ENCODE data around the gene SPIRE2. TPM values are rescaled to one million over a fixed set of nuclear protein-coding genes. Genes with fewer than 3 reads are reported as not detected.

Gene SPIRE2
- total and polyA plus RNA-seq, 9 of the 15 experiments (the other 6 are each of a cell fraction or from before 2014, with no cell fraction given) = 0.70 to 7.5 (median 4.6) TPM

DNA sequence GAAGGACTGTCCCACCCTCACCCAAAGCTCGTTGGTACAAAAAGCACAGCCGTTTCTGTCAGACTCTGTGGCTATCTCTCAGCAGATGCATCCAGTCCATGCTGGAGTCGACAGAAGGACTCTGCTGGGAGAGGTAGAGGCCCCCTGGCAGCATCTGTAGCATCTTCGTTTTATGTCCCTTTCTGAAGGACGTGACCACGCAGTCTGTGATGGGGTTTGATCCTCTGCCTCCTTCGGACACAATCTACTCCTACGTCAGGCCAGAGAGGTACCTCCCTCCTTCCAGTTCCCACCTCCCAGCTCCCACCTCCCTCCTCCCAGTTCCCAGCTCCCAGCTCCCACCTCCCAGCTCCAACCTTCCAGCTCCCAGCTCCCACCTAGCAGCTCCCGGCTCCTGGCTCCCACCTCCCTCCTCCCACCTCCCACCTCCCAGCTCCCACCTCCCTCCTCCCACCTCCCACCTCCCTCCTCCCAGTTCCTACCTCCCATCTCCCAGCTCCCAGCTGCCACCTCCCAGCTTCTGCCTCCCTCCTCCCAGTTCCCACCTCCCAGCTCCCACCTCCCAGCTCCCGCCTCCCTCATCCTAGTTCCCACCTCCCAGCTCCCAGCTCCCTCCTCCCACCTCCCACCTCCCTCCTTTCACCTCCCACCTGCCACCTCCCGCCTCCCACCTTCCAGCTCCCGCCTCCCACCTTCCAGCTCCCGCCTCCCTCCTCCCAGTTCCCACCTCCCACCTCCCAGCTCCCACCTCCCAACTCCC is 79.0 kb downstream of the SPIRE2 start:
- FAIRE-seq (no peak), DNase-seq (ENCODE audit: extremely low read depth in 1 of 4, low spot score in 3 of 4) (no peak), ATAC-seq (no peak)
- TF ChIP-seq BACH1 (tag; IDR thresholded peaks at IDR 0.05) (no peak), ZNF263 (CRISPR knock-in tag; IDR thresholded peaks at IDR 0.05; ENCODE audit: borderline replicate concordance) (peak; percentile 74)
- in situ Hi-C loops (cut with MboI) = no loop called here
- Histone ChIP-seq H3K4me3 (no peak overlapping the region), H3K4me2 (ENCODE audit: insufficient read depth, low read length) (no peak overlapping the region), H3K36me3 (ENCODE audit: control insufficient read depth, insufficient read depth, low read length) (peaks cover 78% of the 10 kb centered on the region; the same call in 2 of the 3 replicates), H3K27ac (ENCODE audit: extremely low read depth, low read depth, low read length) (no peak overlapping the region), H3K9ac (ENCODE audit: insufficient read depth in 1 of 2, low read depth in 2 of 2, low read length in 2 of 2) (no peak overlapping the region), H2AFZ (ENCODE audit: low read depth, low read length) (no peak overlapping the region), H3K9me1 (ENCODE audit: control insufficient read depth, insufficient read depth, low read length) (no peaks in the 10 kb centered on the region), H3K79me2 (ENCODE audit: control insufficient read depth, insufficient read depth, low read length) (no peaks in the 10 kb centered on the region), H4K20me1 (replicated peaks; ENCODE audit: control insufficient read depth, insufficient read depth, low read length) (no peaks in the 10 kb centered on the region), H3K27me3 (ENCODE audit: control insufficient read depth in 2 of 2, insufficient read depth in 2 of 2, low read length in 2 of 2) (no peaks in the 10 kb centered on the region), H3K4me1 (replicated peaks in 1 of 2; ENCODE audit: control insufficient read depth in 2 of 2, insufficient read depth in 2 of 2, low read length in 2 of 2) (peaks cover 0 to 23% of the 10 kb centered on the region in 2 experiments; a peak in 2 of 5 replicates), H3K9me3 (replicated peaks; ENCODE audit: control insufficient read depth, insufficient read depth, low read depth, low read length) (no peaks in the 10 kb centered on the region; the same call in 1 of the 2 replicates)
- CTCF ChIA-PET (ENCODE audit: low intra/inter-chr PET ratio) = no interaction called here
- intact Hi-C loops (cut with micrococcal nuclease) = no loop called here
- POLR2A ChIA-PET = interaction anchor here (0.6 to 1.3 kb wide), 4 partner anchors 8 to 191 kb away, joined by 3 read pairs; no protein-coding TSS in a partner anchor
- 83% methylated on average over 2 of the region's 13 CpGs for WGBS (ENCODE audit: insufficient coverage, low coverage, missing lambda C conversion rate)
- no TSS peak for BruUV-seq (replicated peaks)

DNA sequence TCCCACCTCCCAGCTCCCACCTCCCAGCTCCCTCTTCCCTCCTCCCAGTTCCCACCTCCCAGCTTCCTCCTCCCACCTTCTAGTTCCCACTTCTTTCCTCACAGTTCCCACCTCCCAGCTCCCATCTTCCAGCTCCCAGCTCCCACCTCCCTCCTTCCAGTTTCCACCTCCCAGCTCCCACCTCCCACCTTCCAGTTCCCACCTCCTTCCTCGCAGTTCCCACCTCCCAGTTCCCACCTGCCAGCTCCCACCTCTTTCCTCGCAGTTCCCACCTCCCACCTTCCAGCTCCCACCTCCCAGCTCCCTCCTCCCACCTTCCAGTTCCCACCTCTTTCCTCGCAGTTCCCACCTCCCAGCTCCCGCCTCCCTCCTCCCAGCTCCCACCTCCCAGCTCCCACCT is 80.0 kb downstream of the SPIRE2 start:
- TF ChIP-seq ZNF589 (CRISPR knock-in tag; IDR thresholded peaks at IDR 0.05; ENCODE audit: low read depth) (no peak), ZNF436 (CRISPR knock-in tag; IDR thresholded peaks at IDR 0.05) (no peak), PCBP2 (IDR thresholded peaks at IDR 0.05; ENCODE audit: low read depth, low read length, poor library complexity, severe bottlenecking) (no peak)
- FAIRE-seq (no peak), ATAC-seq (no peak), DNase-seq (ENCODE audit: extremely low read depth in 1 of 4, low spot score in 3 of 4) (no peak)
- Histone ChIP-seq H3K9me1 (ENCODE audit: control insufficient read depth, insufficient read depth, low read length) (no peaks in the 10 kb centered on the region), H4K20me1 (replicated peaks; ENCODE audit: control insufficient read depth, insufficient read depth, low read length) (no peaks in the 10 kb centered on the region), H3K9me3 (replicated peaks; ENCODE audit: control insufficient read depth, insufficient read depth, low read depth, low read length) (no peaks in the 10 kb centered on the region; the same call in 1 of the 2 replicates), H3K4me1 (replicated peaks in 1 of 2; ENCODE audit: control insufficient read depth in 2 of 2, insufficient read depth in 2 of 2, low read length in 2 of 2) (peaks cover 0 to 31% of the 10 kb centered on the region in 2 experiments; a peak in 2 of 5 replicates), H3K9ac (ENCODE audit: insufficient read depth in 1 of 2, low read depth in 2 of 2, low read length in 2 of 2) (no peak overlapping the region), H3K79me2 (ENCODE audit: control insufficient read depth, insufficient read depth, low read length) (no peaks in the 10 kb centered on the region), H3K36me3 (ENCODE audit: control insufficient read depth, insufficient read depth, low read length) (peaks cover 80% of the 10 kb centered on the region; the same call in 2 of the 3 replicates), H3K4me3 (no peak overlapping the region), H3K4me2 (ENCODE audit: insufficient read depth, low read length) (no peak overlapping the region), H3K27me3 (ENCODE audit: control insufficient read depth in 2 of 2, insufficient read depth in 2 of 2, low read length in 2 of 2) (no peaks in the 10 kb centered on the region), H2AFZ (ENCODE audit: low read depth, low read length) (no peak overlapping the region), H3K27ac (ENCODE audit: extremely low read depth, low read depth, low read length) (no peak overlapping the region)
- intact Hi-C loops (cut with micrococcal nuclease) = no loop called here
- ChIA-PET POLR2A (interaction anchor here (0.6 to 1.5 kb wide), 5 partner anchors 13 to 196 kb away, joined by 3 to 5 read pairs (median 3); no protein-coding TSS in a partner anchor), CTCF (ENCODE audit: low intra/inter-chr PET ratio) (no interaction called here)
- WGBS (ENCODE audit: insufficient coverage, low coverage, missing lambda C conversion rate) = 100% methylated on average over 2 of the region's 4 CpGs
- no TSS peak for BruUV-seq (replicated peaks)
- in situ Hi-C loops (cut with MboI) = no loop called here

Measured in K562 (cell line).